ENCODE results near the gene SLC25A21. TPM values are rescaled to one million over a fixed set of nuclear protein-coding genes. Genes with fewer than 3 reads are reported as not detected.

Gene SLC25A21
- total RNA-seq, 1 experiment from 2014 or later, result 7.1 TPM

DNA sequence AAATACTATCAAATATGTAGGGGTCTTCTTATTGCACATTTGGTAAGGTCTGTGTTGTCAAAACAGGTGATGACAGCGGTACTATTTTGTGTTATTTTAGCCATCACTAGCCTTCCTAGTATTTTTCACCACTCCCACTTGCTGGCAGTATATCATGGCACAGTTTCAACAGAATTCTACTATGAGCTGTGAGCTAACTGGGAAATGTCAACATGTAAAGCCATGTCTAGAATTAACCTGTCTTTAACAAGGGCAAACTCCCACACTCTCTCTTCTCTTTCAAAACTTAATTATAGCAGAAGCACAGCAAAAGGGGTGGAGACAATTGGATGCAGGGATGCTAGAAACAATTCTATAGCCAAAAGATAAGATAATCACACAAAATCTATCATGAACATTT lies 257.3 kb downstream of the SLC25A21 start:
- Histone ChIP-seq H2BK120ac (ENCODE audit: low read depth, low read length, poor library complexity, severe bottlenecking) (no peak overlapping the region), H3K27ac (ENCODE audit: insufficient read length, low read depth, low read length) (no peak overlapping the region), H3K9ac (ENCODE audit: extremely low read depth, insufficient read length, low read length) (no peak overlapping the region), H3K79me2 (ENCODE audit: insufficient read depth, low read length) (no peaks in the 10 kb centered on the region), H4K5ac (ENCODE audit: insufficient read length, low read depth, low read length) (no peak overlapping the region), H3K23me2 (ENCODE audit: insufficient read length, low read depth, low read length, poor library complexity, severe bottlenecking) (no peaks in the 10 kb centered on the region), H2BK5ac (ENCODE audit: insufficient read length, low read length) (no peak overlapping the region), H3K14ac (ENCODE audit: insufficient read depth, low read length) (no peak overlapping the region), H3K27me3 (ENCODE audit: insufficient read depth, low read length) (no peaks in the 10 kb centered on the region), H2AK5ac (ENCODE audit: insufficient read length, low read length) (no peak overlapping the region), H2BK12ac (ENCODE audit: insufficient read length, low read depth, low read length) (no peak overlapping the region), H2AFZ (ENCODE audit: low read length) (no peak overlapping the region), H3K9me3 (ENCODE audit: control insufficient read depth, low read depth, low read length) (no peaks in the 10 kb centered on the region), H3K4ac (ENCODE audit: low read depth, low read length) (no peak overlapping the region), H3K18ac (ENCODE audit: insufficient read length, low read depth, low read length) (no peak overlapping the region), H4K8ac (replicated peaks; ENCODE audit: insufficient read length, low read depth, low read length) (no peak overlapping the region), H4K20me1 (ENCODE audit: control insufficient read depth, insufficient read depth, insufficient read length) (no peaks in the 10 kb centered on the region), H2BK20ac (ENCODE audit: low read depth, low read length, poor library complexity, severe bottlenecking) (no peak overlapping the region), H4K91ac (ENCODE audit: insufficient read length, low read depth, low read length) (no peak overlapping the region), H3K23ac (ENCODE audit: insufficient read length, low read depth, low read length) (no peak overlapping the region), H3K56ac (ENCODE audit: insufficient read length, low read depth, low read length) (no peak overlapping the region), H3T11ph (ENCODE audit: low read length) (no peak overlapping the region), H3K4me2 (ENCODE audit: insufficient read depth, insufficient read length, low read length) (no peak overlapping the region), H2BK15ac (ENCODE audit: low read depth, low read length) (no peak overlapping the region), H3K79me1 (ENCODE audit: insufficient read depth, low read depth, low read length, poor library complexity, severe bottlenecking) (no peaks in the 10 kb centered on the region), H3K4me1 (ENCODE audit: insufficient read depth, low read length) (no peaks in the 10 kb centered on the region)
- TF ChIP-seq, protein P1, sequence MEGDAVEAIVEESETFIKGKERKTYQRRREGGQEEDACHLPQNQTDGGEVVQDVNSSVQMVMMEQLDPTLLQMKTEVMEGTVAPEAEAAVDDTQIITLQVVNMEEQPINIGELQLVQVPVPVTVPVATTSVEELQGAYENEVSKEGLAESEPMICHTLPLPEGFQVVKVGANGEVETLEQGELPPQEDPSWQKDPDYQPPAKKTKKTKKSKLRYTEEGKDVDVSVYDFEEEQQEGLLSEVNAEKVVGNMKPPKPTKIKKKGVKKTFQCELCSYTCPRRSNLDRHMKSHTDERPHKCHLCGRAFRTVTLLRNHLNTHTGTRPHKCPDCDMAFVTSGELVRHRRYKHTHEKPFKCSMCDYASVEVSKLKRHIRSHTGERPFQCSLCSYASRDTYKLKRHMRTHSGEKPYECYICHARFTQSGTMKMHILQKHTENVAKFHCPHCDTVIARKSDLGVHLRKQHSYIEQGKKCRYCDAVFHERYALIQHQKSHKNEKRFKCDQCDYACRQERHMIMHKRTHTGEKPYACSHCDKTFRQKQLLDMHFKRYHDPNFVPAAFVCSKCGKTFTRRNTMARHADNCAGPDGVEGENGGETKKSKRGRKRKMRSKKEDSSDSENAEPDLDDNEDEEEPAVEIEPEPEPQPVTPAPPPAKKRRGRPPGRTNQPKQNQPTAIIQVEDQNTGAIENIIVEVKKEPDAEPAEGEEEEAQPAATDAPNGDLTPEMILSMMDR (conservative IDR thresholded peaks at IDR 0.05), result no peak
- H3K27ac Mint-ChIP-seq, result no peak overlapping the region
- no peaks in the 10 kb centered on the region for H3K9me3 Mint-ChIP-seq
- no peaks in the 10 kb centered on the region for H3K27me3 Mint-ChIP-seq (ENCODE audit: low read depth)
- H3K4me1 Mint-ChIP-seq, result no peaks in the 10 kb centered on the region
- no peak for DNase-seq
- WGBS (ENCODE audit: extremely low coverage, insufficient read length, low lambda C conversion rate), result no CpG with 5 or more reads among the region's 1 CpG
- H3K4me3 Mint-ChIP-seq, result no peak overlapping the region
- H3K36me3 Mint-ChIP-seq (ENCODE audit: insufficient read depth in 1 of 3, low read depth in 3 of 3), result no peaks in the 10 kb centered on the region

Measured in H9 (cell line).